IPS-NIHi11 (cell line): Measurements from ENCODE around the gene FXYD2.

ENCODE experiments used
- DNase-seq: peaks from one replicate; pipeline ENCODE4 v3.0.0; 2012; ENCODE audit warnings: mixed read lengths, low spot score

FXYD2 gene

GRCh38 chr11:117835576-117835975 lies 11.0 kb upstream of the FXYD2 start:
- no peak for DNase-seq

- no peak for DNase-seq
Observed at GRCh38 chr11:117834838-117835443, 10.4 kb upstream of the FXYD2 start.

GRCh38 chr11:117834068-117834810 lies 9.7 kb upstream of the FXYD2 start:
- no peak for DNase-seq

- peak; percentile 57 for DNase-seq
Observed at GRCh38 chr11:117833401-117833891, 8.9 kb upstream of the FXYD2 start.

DNA sequence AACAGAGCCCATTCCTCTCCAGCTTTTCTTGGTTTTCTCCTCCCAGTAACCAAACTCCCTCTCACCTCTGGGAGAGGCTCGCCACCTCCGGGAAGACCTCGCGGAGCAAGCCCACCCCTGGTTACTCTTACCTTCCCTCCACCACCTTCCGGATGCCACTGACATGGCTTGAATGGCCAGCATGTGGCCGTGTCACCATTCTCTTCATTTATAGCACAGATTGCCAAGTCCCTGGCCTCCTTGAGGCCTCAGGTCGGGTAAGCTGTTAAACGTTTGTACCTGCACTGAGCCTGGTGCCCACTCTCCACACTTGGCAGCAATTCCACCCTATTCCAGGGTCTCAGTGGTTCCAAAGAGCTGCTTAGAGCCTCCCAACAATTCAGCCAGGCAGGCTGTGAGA lies 8.0 kb upstream of the FXYD2 start:
- DNase-seq, result no peak

DNA sequence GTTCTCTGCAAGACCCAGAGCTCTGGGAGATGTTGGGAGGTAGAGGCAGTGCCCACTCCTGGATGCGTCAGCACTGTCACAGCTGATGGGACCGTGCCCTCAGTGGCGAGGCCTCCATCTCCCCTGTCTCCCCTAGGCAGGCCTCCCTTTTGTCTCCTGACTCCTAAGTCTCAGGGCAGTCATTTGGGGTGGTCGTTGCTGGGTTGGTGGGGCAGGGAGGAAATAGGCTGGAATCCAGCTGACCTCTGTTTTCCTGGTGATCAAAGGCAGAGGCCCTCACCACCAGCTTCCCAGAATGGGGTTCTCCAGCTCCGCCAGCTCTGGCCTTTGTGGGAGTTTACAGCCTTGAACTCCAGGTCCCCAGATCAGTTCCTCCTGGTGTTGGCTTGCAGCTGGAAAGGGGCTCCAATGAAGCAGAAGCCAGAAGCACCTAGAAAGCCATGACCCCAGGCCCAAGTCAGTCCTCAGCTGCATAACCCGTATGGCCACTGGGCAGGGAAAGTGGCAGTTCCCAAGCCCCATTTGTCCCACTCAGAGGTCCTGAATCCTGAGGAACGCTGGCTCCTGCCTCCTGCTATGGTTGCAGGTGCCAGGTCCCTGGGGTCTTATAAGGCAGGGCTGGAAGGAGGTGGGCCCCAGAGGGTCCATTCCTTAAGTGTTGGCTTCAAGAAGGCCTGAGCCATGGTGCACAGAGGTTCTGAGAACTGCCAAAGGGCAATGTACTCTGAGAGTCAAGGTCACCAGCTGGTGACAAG lies 7.3 kb upstream of the FXYD2 start:
- no peak for DNase-seq

DNA sequence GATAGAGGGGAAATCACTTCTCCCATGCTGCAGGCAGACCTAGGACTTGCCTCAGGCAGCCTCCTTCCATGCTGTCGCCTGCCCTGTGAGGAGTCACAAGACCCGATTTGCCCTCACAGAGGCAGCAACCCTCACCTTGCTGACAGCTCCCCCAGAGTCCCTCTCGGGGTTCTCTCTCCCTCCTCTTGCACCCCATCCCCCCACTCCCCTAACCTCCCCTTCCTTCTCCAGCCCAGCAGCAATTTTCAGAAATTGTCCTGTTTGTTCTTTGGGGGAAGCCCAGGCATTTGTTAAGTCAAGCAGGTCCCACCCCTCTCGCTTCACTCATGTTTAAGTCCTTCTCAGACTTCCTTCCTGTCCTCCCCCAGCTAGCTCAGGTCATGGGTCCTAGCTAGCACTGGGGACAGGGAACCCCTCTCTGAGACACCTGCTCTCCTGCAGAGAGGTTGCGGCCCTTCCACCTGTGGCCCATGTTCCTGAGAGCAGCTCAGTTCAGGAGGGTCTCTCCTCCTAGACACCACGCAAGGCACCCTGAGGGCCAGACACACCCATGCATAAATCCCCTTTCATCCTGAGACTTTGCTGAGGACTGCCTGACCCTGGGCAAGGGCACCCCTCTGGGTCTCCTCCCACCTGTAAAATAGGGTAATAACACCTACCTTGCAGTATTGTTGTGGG lies 6.3 kb upstream of the FXYD2 start:
- DNase-seq, result no peak

DNA sequence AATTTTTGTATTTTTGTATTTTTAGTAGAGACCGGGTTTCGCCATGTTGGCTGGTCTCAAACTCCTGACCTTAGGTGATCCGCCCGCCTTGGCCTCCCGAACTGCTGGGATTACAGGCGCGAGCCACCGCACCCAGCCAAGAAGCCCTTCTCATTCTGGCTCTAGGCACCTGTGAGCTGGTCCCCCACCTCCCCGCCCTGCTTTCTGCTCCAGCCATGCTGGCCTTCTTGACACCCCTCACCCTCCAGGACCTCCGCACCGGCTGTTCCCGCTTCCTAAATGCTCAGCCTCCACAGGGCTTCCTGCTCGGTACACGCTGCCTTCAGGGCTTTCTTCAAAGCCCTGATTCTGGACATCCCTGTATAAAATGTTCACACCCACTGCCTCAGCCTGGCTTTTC lies 5.5 kb upstream of the FXYD2 start:
- no peak for DNase-seq

- DNase-seq, result no peak
Observed at GRCh38 chr11:117829369-117829725, 4.8 kb upstream of the FXYD2 start.

DNA sequence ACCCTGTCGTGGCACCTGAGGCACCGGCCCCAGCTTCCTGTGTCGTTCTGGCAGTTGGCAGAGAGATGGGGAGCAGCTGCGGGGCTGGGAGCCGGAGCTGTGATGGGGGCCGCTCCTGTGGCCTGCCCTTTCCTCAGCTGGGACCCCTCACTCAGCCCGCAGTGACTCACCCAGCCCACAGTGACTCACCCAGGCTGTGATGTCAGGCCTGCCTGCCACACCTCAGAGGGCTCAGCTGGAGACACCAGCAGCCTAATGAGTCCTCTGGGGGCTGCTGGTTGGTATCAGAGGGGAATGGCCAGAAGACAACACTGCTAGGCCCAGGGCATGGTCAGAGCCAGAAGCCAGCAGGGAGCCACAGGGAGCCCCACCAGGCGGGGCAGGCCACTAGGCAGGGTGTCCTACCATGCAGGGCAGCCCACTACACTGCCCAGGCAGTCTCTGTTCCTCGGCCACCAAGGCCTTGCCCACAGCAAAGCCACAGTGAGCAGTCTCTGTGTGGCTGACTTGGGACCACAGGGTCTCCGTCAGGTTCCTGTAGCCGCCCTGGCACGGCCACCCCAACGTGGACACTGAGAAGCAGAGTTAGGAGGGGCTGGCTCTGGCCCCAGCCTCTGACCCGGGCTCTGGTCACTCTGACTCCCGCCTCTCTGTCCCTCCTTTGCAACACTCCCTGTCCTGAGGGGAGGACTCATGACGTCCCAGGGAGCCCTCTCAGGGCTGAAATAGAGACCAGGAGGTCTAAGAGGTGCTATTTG lies 4.2 kb upstream of the FXYD2 start:
- no peak for DNase-seq

DNA sequence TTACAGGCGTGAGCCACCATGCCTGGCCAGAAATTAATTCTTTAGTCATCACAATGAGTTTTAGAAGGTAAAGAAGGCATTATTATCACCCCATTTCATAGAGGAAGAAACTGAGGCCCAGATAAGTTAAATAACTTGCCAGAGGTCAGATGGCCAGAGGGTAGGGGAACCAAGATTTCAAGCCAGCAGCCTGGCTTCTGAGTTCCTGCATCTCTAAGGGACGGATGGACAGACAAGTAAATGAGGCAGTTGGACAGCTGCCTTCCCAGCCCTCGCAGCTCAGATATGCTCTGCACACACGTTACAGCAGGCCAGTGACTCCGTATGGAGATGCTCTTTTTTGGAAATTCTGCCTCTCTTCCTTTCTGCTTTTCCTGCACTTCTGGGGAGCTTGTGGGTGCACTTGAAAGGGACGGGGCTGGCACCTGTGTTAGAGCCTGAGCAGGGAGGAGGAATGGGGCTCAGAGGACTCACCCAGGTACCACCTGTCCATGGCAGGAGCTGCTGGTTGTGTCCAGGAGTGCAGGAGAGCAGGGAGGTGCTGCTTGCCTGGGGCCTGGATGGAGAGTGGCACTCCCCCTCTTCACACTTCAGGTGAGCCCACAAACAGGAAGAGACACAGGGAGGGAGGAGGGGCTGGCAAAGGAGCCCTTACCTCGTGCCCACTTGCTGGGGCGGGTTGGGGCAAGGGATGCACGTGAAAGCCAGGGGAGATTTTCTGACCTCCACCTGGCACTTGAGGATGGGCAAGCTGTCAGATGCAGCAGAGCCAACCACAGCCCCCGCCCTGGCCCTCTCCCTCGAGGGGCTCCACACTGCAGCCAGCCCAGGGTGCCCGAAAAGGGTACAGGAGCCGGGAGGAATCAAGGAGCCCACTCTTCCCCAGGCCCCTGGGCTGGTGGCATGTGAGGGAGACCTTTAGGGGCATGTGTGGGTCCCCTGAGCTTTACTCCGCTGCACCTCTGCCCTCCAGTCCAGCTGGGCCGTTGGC lies 3.3 kb upstream of the FXYD2 start:
- no peak for DNase-seq

GRCh38 chr11:117826832-117827231 lies 2.3 kb upstream of the FXYD2 start:
- DNase-seq, result no peak

DNA sequence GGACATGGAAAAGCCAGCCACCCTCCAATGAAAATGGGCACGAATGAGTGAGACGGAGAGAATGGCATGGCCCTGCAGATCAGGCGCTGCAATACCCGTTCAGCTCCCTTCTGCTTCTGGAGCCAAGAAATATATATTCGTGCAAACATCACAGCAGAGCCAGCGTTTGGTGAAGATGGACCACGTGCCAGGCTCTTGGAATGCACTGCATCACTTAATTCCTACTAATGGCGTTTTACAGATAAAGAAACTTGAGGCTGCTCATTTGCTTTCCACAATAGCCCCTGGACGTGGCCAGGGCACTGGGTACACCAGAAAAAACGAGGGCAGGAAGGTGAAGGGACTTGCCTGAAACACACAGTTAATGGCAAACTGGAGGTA lies 1.6 kb upstream of the FXYD2 start:
- no peak for DNase-seq

- DNase-seq, result no peak
Observed at GRCh38 chr11:117825538-117826189, 1.1 kb upstream of the FXYD2 start.

- no peak for DNase-seq
Observed at GRCh38 chr11:117823946-117824420, 561 bp downstream of the FXYD2 start.

- DNase-seq, result no peak
Observed at GRCh38 chr11:117823294-117823945, 1.1 kb downstream of the FXYD2 start.

DNA sequence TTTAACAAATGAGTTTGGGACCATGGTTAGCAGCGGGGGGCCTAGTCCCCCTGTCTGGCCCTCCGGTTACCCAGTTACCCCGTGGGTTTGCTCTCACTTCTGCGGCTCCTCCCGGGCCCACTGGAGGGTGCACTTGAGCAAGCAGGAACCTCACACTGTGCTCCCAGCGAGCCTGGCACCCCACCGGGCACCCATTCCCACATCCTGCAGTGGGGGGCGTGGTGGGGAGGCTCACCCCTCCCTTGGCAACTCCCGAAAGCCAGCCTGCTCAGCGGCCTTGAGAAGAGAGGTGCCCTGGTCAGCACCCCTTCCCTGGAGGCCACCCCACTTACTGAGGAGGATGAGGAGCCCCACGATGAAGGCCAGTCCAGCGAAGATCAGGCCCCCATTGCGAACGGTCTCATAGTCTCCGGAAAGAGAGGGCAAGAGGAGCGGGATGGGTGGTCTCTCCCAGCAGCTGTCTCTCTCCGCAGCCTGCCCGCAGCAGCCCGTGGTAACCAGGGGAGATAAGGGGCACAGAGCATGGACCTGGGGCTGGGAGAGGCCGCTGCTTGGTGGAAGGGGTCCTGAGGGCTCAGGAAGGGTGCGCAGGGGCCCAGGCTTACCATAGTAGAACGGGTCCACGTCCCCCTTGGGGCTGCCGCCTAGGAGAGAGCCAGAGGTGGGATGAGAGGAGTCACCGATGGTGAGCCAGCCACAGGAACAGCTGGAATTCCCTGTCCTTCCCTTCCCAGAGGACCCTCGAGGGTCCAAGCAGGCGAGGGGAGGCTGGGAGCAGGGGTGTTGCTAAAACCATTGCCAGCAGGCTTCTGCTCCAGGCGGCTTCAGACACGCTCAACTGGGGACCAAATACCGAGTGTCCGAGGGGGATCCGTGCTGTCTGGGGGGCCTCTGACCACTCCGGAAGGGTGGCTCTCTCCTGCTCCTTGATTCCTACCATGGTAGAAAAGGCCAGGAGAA lies 2.2 kb downstream of the FXYD2 start:
- DNase-seq, result peak; percentile 63

DNA sequence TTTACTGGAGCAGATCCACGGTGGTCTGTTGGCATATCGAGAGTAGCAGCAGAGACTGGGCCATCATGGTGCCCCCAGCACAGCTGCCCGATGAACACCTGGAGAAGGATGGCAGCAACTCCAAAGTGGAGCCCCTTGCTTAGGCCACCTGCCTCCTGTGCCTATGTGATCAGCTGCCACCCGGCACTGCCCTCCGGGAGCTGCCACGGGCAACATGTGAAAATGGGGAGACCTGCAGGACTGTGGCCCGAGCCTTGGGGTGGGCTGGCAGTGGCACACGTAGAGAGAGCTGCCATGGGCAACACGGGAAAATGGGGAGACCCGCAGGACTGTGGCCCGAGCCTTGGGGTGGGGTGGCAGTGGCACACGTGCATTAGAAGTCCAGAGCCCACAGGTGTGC lies 3.1 kb downstream of the FXYD2 start:
- no peak for DNase-seq
